Activated T-helper 1 cell treated with anti-CD3 and anti-CD28 coated beads, Interleukin-12 subunit alpha, Interleukin-12 subunit beta, Interleukin-2, Interleukin-4 antibody, amounts not matched to agents 30 ng/mL and 10 ng/mL and 1 ng/mL, durations not matched to agents 14 hours and 24 hours and 36 hours (primary cell): ENCODE measurements around the gene TXNRD2. TPM values are rescaled to one million over a fixed set of nuclear protein-coding genes. Genes with fewer than 3 reads are reported as not detected.
"Not testable (repeated sequence)": the region's sequence is repeated elsewhere in the genome, so short reads cannot be mapped to it uniquely, and the experiment has no call there.

Source experiments
- DNase-seq: peaks from one replicate; pipeline ENCODE4 v3.0.0; 2021; ENCODE audit warnings: low spot score
- H3K27ac Mint-ChIP-seq: one replicate; pipeline ENCODE4 v1.8.0; 2021; ENCODE audit warnings: mild to moderate bottlenecking, mixed read lengths
- H3K27me3 Mint-ChIP-seq: one replicate; pipeline ENCODE4 v1.8.0; 2022; ENCODE audit warnings: mild to moderate bottlenecking, moderate library complexity, mixed read lengths; ENCODE audit not compliant: insufficient read depth
- H3K36me3 Mint-ChIP-seq: one replicate; pipeline ENCODE4 v1.8.0; 2021; ENCODE audit warnings: low read depth, mixed read lengths
- H3K4me1 Mint-ChIP-seq: one replicate; pipeline ENCODE4 v1.8.0; 2021; ENCODE audit warnings: low read depth, mixed read lengths
- H3K4me3 Mint-ChIP-seq: one replicate; pipeline ENCODE4 v1.8.0; 2021; ENCODE audit warnings: mild to moderate bottlenecking, moderate library complexity, mixed read lengths
- H3K9me3 Mint-ChIP-seq: one replicate; pipeline ENCODE4 v1.8.0; 2021; ENCODE audit warnings: mixed read lengths
- intact Hi-C: fragments of 100-400 bp; cut with micrococcal nuclease; formaldehyde crosslinking; loops from one replicate; pipeline ENCODE4 v1.15.1; 2024
- total RNA-seq: library from RNA; stranded (reverse); gene quantifications from 2 replicates; pipeline ENCODE4 v1.2.3, GENCODE V29; 2022

TXNRD2 gene
- total RNA-seq, 1 donor from 2014 or later = 20.0 TPM

GRCh38 chr22:19915287-19915954 lies 26.2 kb downstream of the TXNRD2 start:
- Mint-ChIP-seq H3K4me1 (no peaks in the 10 kb centered on the region), H3K27me3 (no peaks in the 10 kb centered on the region), H3K4me3 (no peak overlapping the region), H3K36me3 (peaks cover 13% of the 10 kb centered on the region), H3K9me3 (no peaks in the 10 kb centered on the region), H3K27ac (no peak overlapping the region)
- DNase-seq = no peak
- intact Hi-C loops = no loop called here

GRCh38 chr22:19914201-19914943 lies 27.2 kb downstream of the TXNRD2 start:
- Mint-ChIP-seq H3K27ac (no peak overlapping the region), H3K27me3 (no peaks in the 10 kb centered on the region), H3K36me3 (peaks cover 16% of the 10 kb centered on the region), H3K4me3 (no peak overlapping the region), H3K4me1 (peaks cover 6% of the 10 kb centered on the region), H3K9me3 (no peaks in the 10 kb centered on the region)
- no peak for DNase-seq
- intact Hi-C loops = no loop called here

- H3K27ac Mint-ChIP-seq = no peak overlapping the region
- no peak overlapping the region for H3K4me3 Mint-ChIP-seq
- no peak for DNase-seq
- H3K9me3 Mint-ChIP-seq = no peaks in the 10 kb centered on the region
- no peaks in the 10 kb centered on the region for H3K27me3 Mint-ChIP-seq
- peaks cover 16% of the 10 kb centered on the region for H3K36me3 Mint-ChIP-seq
- intact Hi-C loops = no loop called here
- H3K4me1 Mint-ChIP-seq = peaks cover 6% of the 10 kb centered on the region
Observed at GRCh38 chr22:19913337-19913936, 28.2 kb downstream of the TXNRD2 start.

GRCh38 chr22:19912271-19912999 lies 29.2 kb downstream of the TXNRD2 start:
- peaks cover 6% of the 10 kb centered on the region for H3K4me1 Mint-ChIP-seq

GRCh38 chr22:19911540-19912270 lies 29.9 kb downstream of the TXNRD2 start:
- H3K27me3 Mint-ChIP-seq = no peaks in the 10 kb centered on the region
- H3K27ac Mint-ChIP-seq = no peak overlapping the region
- H3K4me3 Mint-ChIP-seq = no peak overlapping the region
- H3K9me3 Mint-ChIP-seq = no peaks in the 10 kb centered on the region
- intact Hi-C loops = loop anchor here (2.0 kb wide), 1 partner anchor 57 kb away; the partner anchor contains the start of genes GNB1L and RTL10
- peaks cover 6% of the 10 kb centered on the region for H3K4me1 Mint-ChIP-seq
- no peak for DNase-seq
- H3K36me3 Mint-ChIP-seq = peaks cover 16% of the 10 kb centered on the region

More at GRCh38 chr22:19912271-19912999, 29.2 kb downstream of the TXNRD2 start:
- Mint-ChIP-seq H3K4me3 (no peak overlapping the region), H3K27me3 (no peaks in the 10 kb centered on the region), H3K36me3 (peaks cover 16% of the 10 kb centered on the region), H3K9me3 (no peaks in the 10 kb centered on the region), H3K27ac (no peak overlapping the region)
- intact Hi-C loops = no loop called here
- no peak for DNase-seq

GRCh38 chr22:19910180-19910744 lies 31.4 kb downstream of the TXNRD2 start:
- H3K27me3 Mint-ChIP-seq = no peaks in the 10 kb centered on the region
- no peak overlapping the region for H3K4me3 Mint-ChIP-seq
- no peak for DNase-seq
- H3K36me3 Mint-ChIP-seq = peaks cover 18% of the 10 kb centered on the region
- intact Hi-C loops = loop anchor here (1.0 to 2.0 kb wide), 4 partner anchors 19 to 180 kb away; partner anchors contain the start of genes GNB1L and RTL10
- H3K9me3 Mint-ChIP-seq = no peaks in the 10 kb centered on the region
- peaks cover 6% of the 10 kb centered on the region for H3K4me1 Mint-ChIP-seq
- peak overlapping the region; percentile 20 for H3K27ac Mint-ChIP-seq

GRCh38 chr22:19909350-19910179 lies 32.1 kb downstream of the TXNRD2 start:
- H3K9me3 Mint-ChIP-seq = no peaks in the 10 kb centered on the region
- peak; percentile 62 for DNase-seq

GRCh38 chr22:19907902-19908301 lies 33.7 kb downstream of the TXNRD2 start:
- H3K4me1 Mint-ChIP-seq, H3K27me3 Mint-ChIP-seq, intact Hi-C loops, H3K9me3 Mint-ChIP-seq, H3K27ac Mint-ChIP-seq, H3K36me3 Mint-ChIP-seq, H3K4me3 Mint-ChIP-seq, DNase-seq: not testable (repeated sequence)

More at GRCh38 chr22:19909350-19910179, 32.1 kb downstream of the TXNRD2 start:
- intact Hi-C loops = loop anchor here (1.0 to 2.0 kb wide), 4 partner anchors 18 to 179 kb away; partner anchors contain the start of genes GNB1L and RTL10
- Mint-ChIP-seq H3K27ac (peak overlapping the region; percentile 20), H3K4me1 (peaks cover 6% of the 10 kb centered on the region), H3K36me3 (peaks cover 15% of the 10 kb centered on the region), H3K4me3 (no peak overlapping the region), H3K27me3 (no peaks in the 10 kb centered on the region)

GRCh38 chr22:19906864-19907263 lies 34.8 kb downstream of the TXNRD2 start:
- H3K9me3 Mint-ChIP-seq, H3K4me3 Mint-ChIP-seq, intact Hi-C loops, DNase-seq, H3K27me3 Mint-ChIP-seq, H3K4me1 Mint-ChIP-seq, H3K36me3 Mint-ChIP-seq, H3K27ac Mint-ChIP-seq: not testable (repeated sequence)

GRCh38 chr22:19905347-19906276 lies 36.0 kb downstream of the TXNRD2 start:
- Mint-ChIP-seq H3K4me3 (no peak overlapping the region), H3K27me3 (no peaks in the 10 kb centered on the region), H3K36me3 (peaks cover 5% of the 10 kb centered on the region), H3K9me3 (no peaks in the 10 kb centered on the region), H3K4me1 (peaks cover 6% of the 10 kb centered on the region), H3K27ac (no peak overlapping the region)
- intact Hi-C loops = no loop called here
- DNase-seq = no peak
